ENCODE results near the gene FBXO42. TPM values are rescaled to one million over a fixed set of nuclear protein-coding genes. Genes with fewer than 3 reads are reported as not detected.
A peak's percentile ranks its signal among the peaks of the same experiment; 100 is the strongest.

FBXO42 gene
- total RNA-seq, 4 donors from 2014 or later = 24.3 to 41.9 (median 31.9) TPM

DNA sequence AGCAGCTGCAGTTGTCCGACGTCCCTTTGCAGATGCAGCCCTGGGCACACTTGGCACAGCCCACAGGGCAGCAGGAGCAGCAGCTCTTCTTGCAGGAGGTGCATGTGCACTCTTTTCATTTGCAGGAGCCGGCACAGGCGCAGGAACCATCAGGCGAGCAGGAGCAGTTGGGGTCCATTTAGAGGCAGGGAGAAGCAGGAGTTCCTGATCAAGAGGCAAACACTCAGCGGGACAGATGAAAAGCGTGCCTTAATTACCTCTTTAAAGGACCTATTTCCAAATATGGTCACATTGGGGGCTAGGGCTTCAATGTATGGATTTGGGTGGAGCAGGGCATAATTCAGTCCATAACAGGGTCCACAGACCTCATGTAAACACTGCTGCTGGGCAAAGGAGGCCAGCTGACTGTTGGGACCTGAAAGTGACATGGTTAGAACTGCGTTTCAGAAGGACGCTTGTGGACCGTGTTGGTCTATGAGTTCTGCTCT lies 111.0 kb downstream of the FBXO42 start:
- no peaks in the 10 kb centered on the region for H3K27me3 ChIP-seq
- peaks cover 2 to 17% of the 10 kb centered on the region in 2 donors for H3K4me1 ChIP-seq
- intact Hi-C loops (cut with DNase I) = loop anchor here (5.0 to 10.0 kb wide), 2 partner anchors 114 to 159 kb away; partner anchors contain the start of gene FBXO42
- no peak for DNase-seq
- H3K36me3 ChIP-seq = no peaks in the 10 kb centered on the region
- H3K9me3 ChIP-seq = no peaks in the 10 kb centered on the region
- WGBS, 2 donors = 72 to 79% methylated on average over 10 of the region's 10 CpGs
- no peak overlapping the region for H3K4me3 ChIP-seq (replicated peaks in 1 of 3)
- TF ChIP-seq, protein P1, sequence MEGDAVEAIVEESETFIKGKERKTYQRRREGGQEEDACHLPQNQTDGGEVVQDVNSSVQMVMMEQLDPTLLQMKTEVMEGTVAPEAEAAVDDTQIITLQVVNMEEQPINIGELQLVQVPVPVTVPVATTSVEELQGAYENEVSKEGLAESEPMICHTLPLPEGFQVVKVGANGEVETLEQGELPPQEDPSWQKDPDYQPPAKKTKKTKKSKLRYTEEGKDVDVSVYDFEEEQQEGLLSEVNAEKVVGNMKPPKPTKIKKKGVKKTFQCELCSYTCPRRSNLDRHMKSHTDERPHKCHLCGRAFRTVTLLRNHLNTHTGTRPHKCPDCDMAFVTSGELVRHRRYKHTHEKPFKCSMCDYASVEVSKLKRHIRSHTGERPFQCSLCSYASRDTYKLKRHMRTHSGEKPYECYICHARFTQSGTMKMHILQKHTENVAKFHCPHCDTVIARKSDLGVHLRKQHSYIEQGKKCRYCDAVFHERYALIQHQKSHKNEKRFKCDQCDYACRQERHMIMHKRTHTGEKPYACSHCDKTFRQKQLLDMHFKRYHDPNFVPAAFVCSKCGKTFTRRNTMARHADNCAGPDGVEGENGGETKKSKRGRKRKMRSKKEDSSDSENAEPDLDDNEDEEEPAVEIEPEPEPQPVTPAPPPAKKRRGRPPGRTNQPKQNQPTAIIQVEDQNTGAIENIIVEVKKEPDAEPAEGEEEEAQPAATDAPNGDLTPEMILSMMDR (IDR thresholded peaks at IDR 0.05) = no peak
- no peak for TF ChIP-seq POLR2A (IDR thresholded peaks at IDR 0.05)
- H3K27ac ChIP-seq = no peak overlapping the region

DNA sequence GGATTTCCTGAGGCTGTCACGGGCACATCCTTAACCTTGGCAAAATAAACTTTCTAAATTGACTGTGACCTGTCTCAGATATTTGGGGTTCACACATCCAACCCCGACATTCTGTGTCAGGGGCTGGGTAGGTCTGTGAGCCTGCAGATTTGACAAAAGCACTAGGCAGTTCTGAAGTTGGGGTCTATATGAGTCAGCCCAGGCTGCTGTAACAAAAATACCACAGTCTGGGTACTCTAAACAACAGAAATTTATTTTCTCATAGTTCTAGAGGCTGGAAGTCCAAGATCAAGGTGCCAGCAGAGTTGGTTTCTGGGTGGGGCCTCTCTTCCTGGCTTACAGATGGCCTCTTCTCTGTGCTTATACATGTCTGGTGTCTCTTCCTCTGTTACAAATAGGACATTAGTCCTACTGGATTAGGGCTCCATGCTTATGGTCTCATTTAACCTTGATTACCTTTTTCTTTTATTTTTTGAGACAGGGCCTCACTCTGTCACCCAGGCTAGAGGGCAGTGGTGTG lies 112.2 kb downstream of the FBXO42 start:
- 86 to 100% methylated on average over 2 of the region's 2 CpGs for WGBS, 2 donors
- H3K4me1 ChIP-seq = peaks cover 7 to 28% of the 10 kb centered on the region in 2 donors
- no peaks in the 10 kb centered on the region for H3K36me3 ChIP-seq
- intact Hi-C loops (cut with DNase I) = loop anchor here (5.0 to 10.0 kb wide), 3 partner anchors 38 to 158 kb away; partner anchors contain the start of gene FBXO42
- DNase-seq = no peak
- TF ChIP-seq, protein P1 (IDR thresholded peaks at IDR 0.05) = no peak
- no peaks in the 10 kb centered on the region for H3K9me3 ChIP-seq
- H3K27ac ChIP-seq = no peak overlapping the region
- no peaks in the 10 kb centered on the region for H3K27me3 ChIP-seq
- H3K4me3 ChIP-seq (replicated peaks in 1 of 3) = no peak overlapping the region

DNA sequence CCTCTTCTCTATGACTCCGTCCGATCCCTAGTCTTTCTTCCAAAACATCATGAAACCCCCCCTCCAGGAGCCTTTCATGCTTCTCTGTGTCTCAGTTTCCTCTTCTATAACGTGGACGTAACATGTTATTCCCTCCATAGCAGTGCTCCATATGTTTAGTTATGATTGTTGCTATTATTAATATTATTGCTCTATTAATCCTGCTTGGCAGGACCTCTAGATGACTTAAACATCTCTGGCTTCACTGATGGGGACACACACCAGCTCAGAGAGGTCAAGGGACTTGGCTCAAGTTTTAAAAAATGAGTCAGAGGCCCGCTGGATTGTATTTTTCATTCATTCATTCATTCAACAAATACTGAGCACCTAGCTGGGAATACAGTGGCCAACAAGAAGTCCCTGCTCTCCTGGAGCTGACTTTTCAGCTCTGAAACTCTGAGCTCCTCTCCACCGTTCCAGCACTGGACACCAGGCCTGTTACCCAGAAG lies 114.9 kb downstream of the FBXO42 start:
- TF ChIP-seq, protein P1 (IDR thresholded peaks at IDR 0.05) = no peak
- TF ChIP-seq POLR2A (IDR thresholded peaks at IDR 0.05) = no peak
- Histone ChIP-seq H3K36me3 (no peaks in the 10 kb centered on the region), H3K27me3 (no peaks in the 10 kb centered on the region), H3K27ac (peak overlapping the region; percentile 79 to 89 (median 79)), H3K9me3 (no peaks in the 10 kb centered on the region), H3K4me3 (replicated peaks in 1 of 3) (no peak overlapping the region), H3K4me1 (peaks cover 7 to 24% of the 10 kb centered on the region in 2 donors)
- 29 to 32% methylated on average over 6 of the region's 6 CpGs for WGBS, 2 donors
- intact Hi-C loops (cut with DNase I) = loop anchor here (5.0 kb wide), 1 partner anchor 35 kb away; no protein-coding TSS in a partner anchor
- DNase-seq = no peak

DNA sequence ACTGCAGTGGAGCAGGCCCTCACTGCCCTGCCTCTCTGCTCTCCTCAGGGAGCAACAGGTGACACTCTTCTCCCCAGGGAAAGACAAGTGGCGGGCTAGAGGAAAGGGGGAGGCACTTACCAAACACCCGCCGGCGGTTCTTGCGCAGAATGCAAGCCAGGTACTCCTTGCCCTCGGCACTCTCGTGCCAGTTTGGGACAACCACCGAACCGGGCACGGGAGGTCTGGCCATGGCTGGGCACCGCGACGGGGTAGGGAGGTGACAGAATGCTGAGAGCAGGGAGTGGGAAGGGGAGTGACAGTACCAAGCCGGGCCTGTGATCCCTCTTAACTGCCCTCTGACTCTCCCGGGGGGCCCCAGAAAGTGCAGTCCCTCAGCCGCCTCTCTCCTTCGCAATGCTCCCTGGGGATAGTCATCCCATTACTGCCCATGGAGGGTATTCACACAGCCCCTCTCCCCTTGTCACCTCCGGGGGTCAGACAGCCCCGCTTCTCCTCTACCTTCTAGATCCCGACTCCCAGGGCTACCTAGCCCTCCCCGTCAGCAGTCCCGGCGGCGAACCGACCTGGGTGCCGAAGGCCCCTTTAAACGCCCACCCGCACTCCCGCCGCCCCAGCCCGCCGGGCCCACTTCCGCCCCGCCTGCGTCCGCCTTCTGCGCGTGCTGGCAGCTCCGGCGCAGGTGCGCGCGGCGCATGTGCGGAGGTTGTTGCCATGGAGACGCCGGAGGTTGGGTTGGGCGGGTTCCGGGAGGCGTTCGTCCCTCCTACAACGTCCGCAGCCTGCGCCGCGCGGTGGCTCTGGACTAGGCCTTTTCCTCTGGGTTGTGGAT lies 115.6 kb downstream of the FBXO42 start, which contains the start of gene CPLANE2:
Gene CPLANE2 (minus strand): TSS at position 673 of the 832 bp plus-strand sequence. CDS start 441 bp downstream, at position 232.
- H3K9me3 ChIP-seq = no peaks in the 10 kb centered on the region
- DNase-seq = peak; percentile 94 to 95
- no peaks in the 10 kb centered on the region for H3K36me3 ChIP-seq
- H3K4me1 ChIP-seq = peaks cover 7 to 24% of the 10 kb centered on the region in 2 donors
- TF ChIP-seq POLR2A (IDR thresholded peaks at IDR 0.05) = peak; percentile 28 to 89
- TF ChIP-seq, protein P1 (IDR thresholded peaks at IDR 0.05) = peak in 1 of 6 experiments; percentile 8
- H3K27ac ChIP-seq = peak within 1 kb of the TSS; percentile 79 to 89 (median 79)
- intact Hi-C loops (cut with DNase I) = loop anchor here (5.0 kb wide), 1 partner anchor 34 kb away; no protein-coding TSS in a partner anchor
- peak within 1 kb of the TSS in 2 of 3 donors; percentile 38 to 66 for H3K4me3 ChIP-seq (replicated peaks in 1 of 3)
- WGBS, 2 donors = 1 to 4% methylated on average over 31 to 44 of the region's 57 CpGs
- H3K27me3 ChIP-seq = no peaks in the 10 kb centered on the region
